ENCODE results near the gene ZDHHC8.

The ZDHHC8 gene

GRCh38 chr22:20107951-20108756, 23.4 kb upstream of the ZDHHC8 start:
- H3K27me3 ChIP-seq: no peaks in the 10 kb centered on the region
- no peaks in the 10 kb centered on the region for H3K4me1 ChIP-seq (ENCODE audit: control insufficient read depth in 1 of 2, insufficient read depth in 1 of 2, low read depth in 1 of 2, low read length in 1 of 2)
- no peak overlapping the region for H3K4me3 ChIP-seq (ENCODE audit: low read depth in 1 of 2, low read length in 1 of 2)
- no peaks in the 10 kb centered on the region for H3K9me3 ChIP-seq
- H3K36me3 ChIP-seq: peaks cover 90% of the 10 kb centered on the region
- TF ChIP-seq CTCF (IDR thresholded peaks at IDR 0.05): no peak
- H3K27ac ChIP-seq: no peak overlapping the region

DNA sequence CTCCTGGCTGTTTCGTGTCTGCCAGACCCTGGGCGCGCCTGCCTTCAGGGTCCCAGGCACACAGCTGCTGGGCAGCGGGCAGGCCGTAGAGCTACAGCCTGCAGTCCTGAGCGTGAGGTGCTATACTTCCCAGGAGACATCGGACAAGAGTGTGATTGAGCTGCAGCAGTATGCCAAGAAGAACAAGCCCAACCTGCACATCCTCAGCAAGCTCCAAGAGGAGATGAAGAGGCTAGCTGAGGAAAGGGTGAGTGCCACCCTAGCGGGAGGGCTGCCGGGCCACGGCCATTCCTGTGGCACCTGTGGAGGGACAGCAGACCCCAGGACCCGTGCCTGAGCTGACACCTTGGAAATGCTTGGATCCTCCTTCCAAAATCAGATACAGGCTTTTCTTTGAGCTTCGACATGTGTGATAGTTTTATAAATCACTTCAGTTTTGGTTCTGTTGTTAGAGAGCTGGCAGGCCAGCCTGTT, 22.8 kb upstream of the ZDHHC8 start:
- Histone ChIP-seq H3K27me3 (no peaks in the 10 kb centered on the region), H3K4me3 (ENCODE audit: low read depth in 1 of 2, low read length in 1 of 2) (no peak overlapping the region), H3K36me3 (peaks cover 93% of the 10 kb centered on the region), H3K27ac (no peak overlapping the region), H3K4me1 (ENCODE audit: control insufficient read depth in 1 of 2, insufficient read depth in 1 of 2, low read depth in 1 of 2, low read length in 1 of 2) (no peaks in the 10 kb centered on the region), H3K9me3 (no peaks in the 10 kb centered on the region)
- TF ChIP-seq CTCF (IDR thresholded peaks at IDR 0.05): no peak

DNA sequence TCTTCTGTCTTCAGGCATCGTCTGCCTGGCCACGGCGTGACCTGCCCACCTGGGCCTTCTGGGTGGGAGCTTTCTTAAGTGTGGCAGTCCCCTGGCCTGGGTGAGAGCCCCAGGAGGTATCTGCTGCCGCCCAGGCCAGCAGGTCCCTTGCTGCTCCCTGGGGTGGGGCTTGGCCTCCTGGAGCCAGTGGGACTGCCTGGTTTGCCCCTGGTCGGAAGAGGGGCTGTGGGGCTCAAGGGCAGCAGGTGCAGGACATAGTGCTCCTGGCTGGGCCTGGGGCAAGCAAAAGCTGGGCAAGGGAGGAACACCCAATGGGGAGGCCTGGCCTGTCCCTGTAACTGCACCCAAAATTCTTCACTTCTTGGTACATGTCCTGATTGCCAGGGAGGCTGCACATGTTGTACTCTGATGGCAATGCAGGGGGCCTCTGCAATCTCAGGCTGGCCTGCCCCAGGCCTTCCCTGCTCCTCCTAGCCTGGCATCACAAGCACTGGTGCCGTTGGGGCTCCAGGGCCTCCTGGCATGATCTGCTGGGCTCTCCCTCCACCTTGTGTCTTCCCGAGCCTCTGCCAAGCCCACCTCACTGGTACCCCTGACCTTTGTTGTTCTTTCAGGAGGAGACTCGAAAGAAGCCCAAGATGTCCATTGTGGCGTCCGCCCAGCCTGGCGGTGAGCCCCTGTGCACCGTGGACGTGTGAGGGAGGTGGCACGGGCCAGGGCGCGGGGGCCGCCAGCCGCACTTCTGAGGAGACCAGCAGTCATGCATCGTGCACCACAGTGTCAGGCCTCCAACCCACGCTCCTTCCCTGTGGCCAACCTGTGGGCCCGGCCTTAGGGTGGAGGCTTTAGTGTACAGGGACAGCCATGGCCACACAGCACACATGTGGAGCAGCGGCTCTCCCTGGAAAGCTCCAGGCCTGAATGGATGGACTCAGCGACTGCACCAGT, 21.9 kb upstream of the ZDHHC8 start:
- Histone ChIP-seq H3K4me1 (ENCODE audit: control insufficient read depth in 1 of 2, insufficient read depth in 1 of 2, low read depth in 1 of 2, low read length in 1 of 2) (no peaks in the 10 kb centered on the region), H3K27ac (no peak overlapping the region), H3K36me3 (peaks cover 95% of the 10 kb centered on the region), H3K9me3 (no peaks in the 10 kb centered on the region), H3K27me3 (no peaks in the 10 kb centered on the region), H3K4me3 (ENCODE audit: low read depth in 1 of 2, low read length in 1 of 2) (no peak overlapping the region)
- no peak for TF ChIP-seq CTCF (IDR thresholded peaks at IDR 0.05)

GRCh38 chr22:20110359-20110985, 21.1 kb upstream of the ZDHHC8 start:
- no peaks in the 10 kb centered on the region for H3K4me1 ChIP-seq (ENCODE audit: control insufficient read depth in 1 of 2, insufficient read depth in 1 of 2, low read depth in 1 of 2, low read length in 1 of 2)
- H3K27ac ChIP-seq: no peak overlapping the region
- H3K27me3 ChIP-seq: no peaks in the 10 kb centered on the region
- TF ChIP-seq CTCF (IDR thresholded peaks at IDR 0.05): no peak
- peaks cover 93% of the 10 kb centered on the region for H3K36me3 ChIP-seq
- H3K9me3 ChIP-seq: no peaks in the 10 kb centered on the region
- no peak overlapping the region for H3K4me3 ChIP-seq (ENCODE audit: low read depth in 1 of 2, low read length in 1 of 2)

DNA sequence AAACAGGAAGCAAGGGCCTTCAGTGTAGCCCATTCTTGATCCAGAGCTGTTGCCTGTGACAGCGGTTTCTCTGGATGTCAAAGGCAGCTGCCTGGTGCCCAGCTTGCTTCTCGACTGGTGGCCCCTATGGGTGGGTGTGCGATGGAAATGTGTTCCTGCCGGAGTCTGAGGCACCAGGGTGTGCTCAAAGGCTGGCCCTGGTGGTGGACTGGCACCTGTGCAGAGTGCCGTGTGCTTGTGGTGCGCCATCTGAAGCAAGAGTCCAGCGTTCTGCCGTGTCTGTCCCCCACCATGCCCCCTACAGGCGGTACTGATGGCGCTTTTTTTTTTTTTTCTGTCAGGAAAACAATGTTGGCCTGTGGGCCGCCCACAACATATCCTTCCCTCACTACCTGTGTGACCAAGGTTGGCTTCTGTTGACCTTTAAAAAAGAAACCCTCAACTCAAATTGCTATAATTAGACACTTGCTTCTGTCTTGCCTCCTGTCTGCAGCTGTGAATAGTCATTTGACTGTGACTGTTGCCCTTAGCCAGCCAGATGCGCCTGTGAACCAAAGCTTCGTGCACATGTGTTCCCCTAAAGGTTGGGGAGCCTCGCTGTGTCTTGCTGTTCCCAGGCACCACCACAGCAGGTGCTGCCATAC, 20.4 kb upstream of the ZDHHC8 start:
- H3K27ac ChIP-seq: no peak overlapping the region
- H3K36me3 ChIP-seq: peaks cover 87% of the 10 kb centered on the region
- TF ChIP-seq CTCF (IDR thresholded peaks at IDR 0.05): no peak
- H3K9me3 ChIP-seq: no peaks in the 10 kb centered on the region
- peaks cover 3 to 5% of the 10 kb centered on the region in 2 experiments for H3K4me1 ChIP-seq (ENCODE audit: control insufficient read depth in 1 of 2, insufficient read depth in 1 of 2, low read depth in 1 of 2, low read length in 1 of 2)
- H3K27me3 ChIP-seq: no peaks in the 10 kb centered on the region
- H3K4me3 ChIP-seq (ENCODE audit: low read depth in 1 of 2, low read length in 1 of 2): no peak overlapping the region
